T1000 (cell line): Measurements from ENCODE around the gene DHCR7.
"Not testable (repeated sequence)": the region's sequence is repeated elsewhere in the genome, so short reads cannot be mapped to it uniquely, and the experiment has no call there.

ENCODE experiments used
- DNase-seq: peaks from one replicate; lab custom pipeline; 2025; ENCODE audit warnings: mixed read lengths; lab: John Stamatoyannopoulos, UW

DHCR7 gene

GRCh38 chr11:71437879-71438278 lies 10.3 kb downstream of the DHCR7 start:
- DNase-seq: no peak

GRCh38 chr11:71437399-71437798 lies 10.8 kb downstream of the DHCR7 start:
- no peak for DNase-seq

GRCh38 chr11:71436861-71437260 lies 11.3 kb downstream of the DHCR7 start:
- no peak for DNase-seq

- no peak for DNase-seq
Measured at GRCh38 chr11:71435278-71435951, 12.8 kb downstream of the DHCR7 start.

DNA sequence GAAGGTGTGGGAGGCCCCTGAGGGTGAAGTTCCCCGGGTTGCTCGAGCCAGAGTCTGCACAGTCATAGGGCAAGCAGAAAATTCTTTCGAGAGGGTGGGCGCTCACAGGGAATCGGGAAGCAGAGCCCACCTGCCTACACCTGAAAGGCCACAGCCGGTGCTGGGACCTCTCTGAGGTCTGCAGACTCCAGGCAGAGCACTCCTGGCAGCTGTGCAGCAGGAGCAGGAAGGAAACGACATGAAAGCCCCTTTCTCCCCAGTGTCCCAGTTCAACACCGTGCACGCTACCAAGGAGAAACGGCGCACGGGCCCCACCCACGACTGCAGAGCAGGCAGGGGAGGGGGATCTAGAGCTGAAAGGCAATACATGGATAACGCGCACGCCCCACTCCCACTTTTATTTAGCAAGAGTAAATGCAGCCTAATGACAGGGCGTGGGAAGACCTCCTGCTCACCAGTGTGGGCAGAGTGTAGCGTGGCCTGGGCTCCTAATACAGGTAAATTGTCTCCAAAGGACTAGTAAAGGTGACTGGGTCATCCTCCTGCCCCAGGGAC lies 13.5 kb downstream of the DHCR7 start:
- DNase-seq: no peak

- DNase-seq: no peak
Measured at GRCh38 chr11:71433648-71434450, 14.3 kb downstream of the DHCR7 start.

DNA sequence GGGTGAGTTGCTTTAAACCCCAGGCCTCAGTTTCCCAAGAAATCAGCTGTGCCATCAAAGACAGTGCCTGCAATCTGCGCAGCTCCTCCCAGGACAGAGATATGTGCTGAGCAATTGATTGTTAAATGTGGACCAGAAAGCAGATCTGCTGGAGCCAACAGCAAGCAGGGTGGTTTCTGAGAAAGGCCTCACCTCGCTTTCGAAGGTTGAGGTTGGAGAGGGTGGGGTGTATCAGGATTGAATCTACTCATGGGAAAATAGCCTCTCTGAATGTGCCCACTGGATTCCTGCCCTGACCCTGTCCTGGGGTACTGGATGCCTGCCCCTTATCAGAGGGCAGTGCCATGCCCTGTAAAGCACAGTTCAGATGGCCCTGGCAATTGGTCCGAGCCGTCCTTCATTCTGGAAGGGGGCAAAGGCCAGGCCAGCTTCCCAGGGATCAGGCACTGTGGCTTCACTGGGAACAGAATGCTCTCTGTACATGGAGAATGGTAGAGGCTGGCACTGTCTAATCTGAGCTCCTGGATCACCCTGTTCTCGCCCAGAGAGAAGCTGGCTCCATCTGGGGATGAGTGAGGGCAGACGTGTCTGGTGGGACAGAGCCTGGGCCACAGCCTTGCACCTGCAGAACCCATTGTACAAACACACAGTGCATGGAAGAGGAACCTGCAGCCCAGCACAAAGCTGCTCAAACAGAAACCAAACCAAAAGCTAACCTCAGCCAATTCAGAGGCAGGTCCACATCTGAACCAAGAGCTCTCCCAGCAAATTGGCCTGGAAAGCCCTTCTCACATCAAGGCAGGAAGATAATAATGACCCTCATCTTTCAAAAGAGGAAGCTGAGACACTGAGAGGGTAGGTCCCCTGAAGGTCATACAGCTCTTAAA lies 15.2 kb downstream of the DHCR7 start:
- DNase-seq: no peak

GRCh38 chr11:71431271-71431670 lies 16.9 kb downstream of the DHCR7 start:
- DNase-seq: no peak

GRCh38 chr11:71430166-71430565 lies 18.0 kb downstream of the DHCR7 start:
- no peak for DNase-seq

- no peak for DNase-seq
Measured at GRCh38 chr11:71429701-71430100, 18.5 kb downstream of the DHCR7 start.

DNA sequence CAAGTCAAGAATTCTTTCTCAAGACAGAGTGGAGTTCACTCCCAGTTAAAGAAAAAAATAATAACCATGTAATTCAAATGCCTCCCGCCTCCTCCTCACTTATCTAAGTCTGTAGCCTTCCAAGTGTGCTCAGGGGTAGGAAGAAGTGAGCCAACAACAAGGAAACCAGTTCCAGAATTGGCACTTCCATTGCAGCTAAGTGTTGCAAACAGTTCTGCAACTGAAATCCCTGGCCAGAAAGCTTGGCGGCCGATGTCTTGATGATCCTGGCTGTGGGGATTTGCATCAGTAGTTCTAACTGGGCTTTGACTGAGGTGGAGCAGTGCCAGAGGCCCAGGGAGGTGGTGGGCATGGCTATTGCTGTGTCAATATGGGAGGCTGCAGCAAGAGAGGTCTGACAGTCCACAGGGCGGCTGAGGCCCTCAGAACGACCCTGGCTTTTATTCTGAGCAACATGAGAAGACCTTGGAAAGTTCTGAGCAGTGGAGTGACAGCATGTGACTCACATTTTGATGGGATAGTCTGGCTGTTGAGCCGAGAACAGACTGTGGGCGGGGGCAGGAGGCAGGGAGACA lies 19.2 kb downstream of the DHCR7 start:
- DNase-seq: no peak

- no peak for DNase-seq
Measured at GRCh38 chr11:71426413-71426812, 21.8 kb downstream of the DHCR7 start.

- no peak for DNase-seq
Measured at GRCh38 chr11:71425860-71426259, 22.3 kb downstream of the DHCR7 start.

DNA sequence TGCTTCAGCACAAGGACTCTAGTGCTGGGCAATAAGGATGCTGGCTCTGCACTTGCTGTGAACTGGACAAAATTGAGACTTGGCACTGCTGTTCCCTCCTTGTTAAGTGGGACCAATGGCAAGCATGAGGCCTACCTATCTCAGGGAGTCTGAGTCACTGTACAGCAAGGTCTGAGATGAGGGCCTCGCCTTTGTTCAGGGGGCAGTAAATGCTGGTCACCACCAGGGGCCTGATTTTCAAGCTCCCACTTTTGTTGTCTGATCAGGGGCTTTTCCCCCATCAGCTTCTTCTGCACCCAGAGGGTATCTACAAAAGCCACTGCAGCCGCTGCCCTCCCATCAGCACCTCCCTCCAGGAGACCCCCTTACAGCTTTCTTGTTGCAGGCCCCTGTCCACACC lies 22.8 kb downstream of the DHCR7 start:
- DNase-seq: no peak

GRCh38 chr11:71423181-71423790 lies 24.9 kb downstream of the DHCR7 start:
- DNase-seq: no peak

DNA sequence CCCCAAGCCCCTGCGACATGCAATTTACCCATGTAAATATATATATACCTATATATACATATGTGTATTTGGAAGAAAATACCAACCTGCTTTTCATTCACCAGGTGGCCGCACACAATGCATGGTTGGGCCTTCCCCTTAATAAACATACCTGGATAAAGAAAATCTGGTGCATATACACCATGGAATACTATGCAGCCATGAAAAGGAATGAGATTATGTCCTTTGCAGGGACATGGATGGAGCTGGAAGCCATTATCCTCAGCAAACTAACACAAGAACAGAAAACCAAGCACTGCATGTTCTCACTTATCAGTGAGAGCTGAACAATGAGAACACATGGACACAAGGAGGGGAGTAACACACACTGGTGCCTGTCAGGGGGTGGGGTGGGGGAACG lies 25.9 kb downstream of the DHCR7 start:
- DNase-seq: not testable (repeated sequence)

DNA sequence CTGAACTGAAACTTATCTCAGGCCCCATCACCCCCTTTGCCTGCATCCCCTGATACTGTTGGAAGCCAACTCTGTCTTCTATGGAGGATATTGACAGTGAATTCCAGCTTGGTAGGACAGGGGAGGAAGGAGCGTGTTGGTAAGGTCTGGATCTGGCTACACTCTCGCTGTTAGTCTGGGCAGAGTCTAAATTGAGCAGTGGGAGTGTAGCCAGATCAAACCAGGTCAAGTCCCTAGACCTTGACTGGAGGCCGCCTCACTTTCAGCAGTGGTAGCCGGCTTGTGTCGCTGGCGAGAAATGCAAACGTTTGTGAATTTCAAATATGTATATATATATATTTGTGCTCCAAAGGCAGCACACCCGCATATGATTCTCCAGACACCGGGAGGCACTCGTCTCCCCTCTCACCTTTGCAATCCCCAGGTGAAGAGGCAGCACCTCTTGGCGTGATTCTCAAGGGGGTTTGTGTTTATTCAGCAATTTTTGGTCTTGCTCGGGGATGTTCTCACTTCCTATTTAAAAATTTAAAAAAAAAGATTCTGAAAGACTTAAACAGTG lies 26.7 kb downstream of the DHCR7 start:
- DNase-seq: no peak

GRCh38 chr11:71420455-71421241 lies 27.5 kb downstream of the DHCR7 start:
- no peak for DNase-seq

DNA sequence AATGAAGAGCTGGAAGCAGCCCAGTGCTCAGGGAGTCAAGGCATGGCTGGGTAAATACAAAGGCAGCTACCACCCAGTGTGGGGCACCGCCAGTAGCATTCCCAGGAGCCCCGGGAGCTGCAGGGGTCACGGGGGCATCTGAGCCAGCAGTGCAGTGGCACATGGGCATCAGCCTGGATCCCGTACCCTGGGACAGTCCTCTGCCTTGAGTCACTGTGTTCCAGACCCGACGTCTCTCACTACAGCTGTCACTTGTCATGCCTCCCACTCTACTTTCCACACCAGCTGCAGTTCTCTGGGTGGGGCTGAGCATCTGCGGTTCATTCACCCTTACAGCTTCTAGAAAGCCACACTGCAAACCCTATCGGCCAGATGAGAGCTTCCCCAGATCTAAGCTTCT lies 29.6 kb downstream of the DHCR7 start:
- DNase-seq: no peak

- no peak for DNase-seq
Measured at GRCh38 chr11:71414645-71415044, 33.5 kb downstream of the DHCR7 start.
